H9 (cell line): Measurements from ENCODE around the gene SORBS1. TPM values are rescaled to one million over a fixed set of nuclear protein-coding genes. Genes with fewer than 3 reads are reported as not detected.

Experiments used
- DNase-seq: peaks from one replicate; pipeline ENCODE4 v3.0.0-alpha.2; 2017
- H2AFZ ChIP-seq: one replicate; pipeline ENCODE4 v1.6.1; 2013; ENCODE audit warnings: mild to moderate bottlenecking, low read length, control low read depth, moderate library complexity
- H2AK5ac ChIP-seq: 2 replicates; pipeline ENCODE4 v1.6.1; 2013; ENCODE audit warnings: low read length, control low read depth, mixed read lengths; ENCODE audit not compliant: insufficient read length
- H2BK120ac ChIP-seq: one replicate; pipeline ENCODE4 v1.6.1; 2013; ENCODE audit warnings: low read depth, mild to moderate bottlenecking, low read length, control low read depth, inconsistent platforms; ENCODE audit not compliant: poor library complexity, severe bottlenecking
- H2BK12ac ChIP-seq: 2 replicates; pipeline ENCODE4 v1.6.1; 2013; ENCODE audit warnings: low read length, control low read depth, mixed read lengths, low read depth; ENCODE audit not compliant: insufficient read length
- H2BK15ac ChIP-seq: 2 replicates; pipeline ENCODE4 v1.6.1; 2013; ENCODE audit warnings: low read depth, low read length, control low read depth
- H2BK20ac ChIP-seq: one replicate; pipeline ENCODE4 v1.6.1; 2013; ENCODE audit warnings: low read depth, mild to moderate bottlenecking, low read length, control low read depth, inconsistent platforms; ENCODE audit not compliant: poor library complexity, severe bottlenecking
- H2BK5ac ChIP-seq: 2 replicates; pipeline ENCODE4 v1.6.1; 2013; ENCODE audit warnings: low read length, control low read depth, mixed read lengths; ENCODE audit not compliant: insufficient read length
- H3K14ac ChIP-seq: 2 replicates; pipeline ENCODE4 v1.6.1; 2013; ENCODE audit warnings: low read length, control low read depth; ENCODE audit not compliant: insufficient read depth
- H3K18ac ChIP-seq: 2 replicates; pipeline ENCODE4 v1.6.1; 2013; ENCODE audit warnings: low read depth, mild to moderate bottlenecking, mixed read lengths, low read length, control low read depth; ENCODE audit not compliant: insufficient read length
- H3K23ac ChIP-seq: 2 replicates; pipeline ENCODE4 v1.6.1; 2013; ENCODE audit warnings: low read length, control low read depth, mixed read lengths, low read depth; ENCODE audit not compliant: insufficient read length
- H3K23me2 ChIP-seq: 2 replicates; pipeline ENCODE4 v1.6.1; 2013; ENCODE audit warnings: low read depth, mild to moderate bottlenecking, mixed read lengths, low read length, control low read depth; ENCODE audit not compliant: insufficient read length, poor library complexity, severe bottlenecking
- H3K27ac ChIP-seq: 2 replicates; pipeline ENCODE4 v1.5.1; 2013; ENCODE audit warnings: low read length, control low read depth, mixed read lengths, low read depth; ENCODE audit not compliant: insufficient read length
- H3K27me3 ChIP-seq: 2 replicates; pipeline ENCODE4 v1.6.1; 2013; ENCODE audit warnings: low read length, control low read depth, inconsistent platforms; ENCODE audit not compliant: insufficient read depth
- H3K4ac ChIP-seq: 2 replicates; pipeline ENCODE4 v1.6.1; 2013; ENCODE audit warnings: low read depth, mild to moderate bottlenecking, control low read depth, inconsistent platforms, low read length, moderate library complexity
- H3K4me1 ChIP-seq: 2 replicates; pipeline ENCODE4 v1.6.1; 2013; ENCODE audit warnings: low read length, control low read depth, inconsistent platforms; ENCODE audit not compliant: insufficient read depth
- H3K4me2 ChIP-seq: 2 replicates; pipeline ENCODE4 v1.6.1; 2013; ENCODE audit warnings: low read length, control low read depth, mixed read lengths; ENCODE audit not compliant: insufficient read length, insufficient read depth
- H3K56ac ChIP-seq: 2 replicates; pipeline ENCODE4 v1.6.1; 2013; ENCODE audit warnings: low read depth, mild to moderate bottlenecking, mixed read lengths, low read length, control low read depth; ENCODE audit not compliant: insufficient read length
- H3K79me1 ChIP-seq: 2 replicates; pipeline ENCODE4 v1.6.1; 2013; ENCODE audit warnings: low read depth, mild to moderate bottlenecking, moderate library complexity, low read length, control low read depth, inconsistent platforms; ENCODE audit not compliant: insufficient read depth, poor library complexity, severe bottlenecking
- H3K79me2 ChIP-seq: 2 replicates; pipeline ENCODE4 v1.6.1; 2013; ENCODE audit warnings: low read length, control low read depth, inconsistent platforms; ENCODE audit not compliant: insufficient read depth
- H3K9ac ChIP-seq: 2 replicates; pipeline ENCODE4 v1.6.1; 2013; ENCODE audit warnings: low read length, control low read depth, mixed read lengths; ENCODE audit not compliant: insufficient read length; ENCODE audit errors: extremely low read depth
- H3K9me3 ChIP-seq: one replicate; pipeline ENCODE4 v1.6.1; 2013; ENCODE audit warnings: low read depth, low read length, inconsistent platforms; ENCODE audit not compliant: control insufficient read depth
- H3T11ph ChIP-seq: one replicate; pipeline ENCODE4 v1.6.1; 2013; ENCODE audit warnings: mild to moderate bottlenecking, low read length, control low read depth, inconsistent platforms
- H4K20me1 ChIP-seq: one replicate; pipeline ENCODE4 v1.6.1; 2013; ENCODE audit not compliant: control insufficient read depth, insufficient read length, insufficient read depth
- H4K5ac ChIP-seq: 2 replicates; pipeline ENCODE4 v1.6.1; 2013; ENCODE audit warnings: low read depth, mild to moderate bottlenecking, mixed read lengths, low read length, control low read depth; ENCODE audit not compliant: insufficient read length
- H4K8ac ChIP-seq: replicated peaks from 2 replicates; pipeline ENCODE4 v1.6.1; 2013; ENCODE audit warnings: low read length, control low read depth, mixed read lengths, low read depth; ENCODE audit not compliant: insufficient read length
- H4K91ac ChIP-seq: 2 replicates; pipeline ENCODE4 v1.6.1; 2013; ENCODE audit warnings: low read depth, mild to moderate bottlenecking, moderate library complexity, mixed read lengths, low read length, control low read depth; ENCODE audit not compliant: insufficient read length
- H3K27ac Mint-ChIP-seq, 3 experiments: 2 replicates in 2 of 3; 3 replicates in 1 of 3; pipeline ENCODE4 v1.8.0; 2020 to 2021; ENCODE audit warnings: mixed read lengths in 3 of 3, mild to moderate bottlenecking in 1 of 3, moderate library complexity in 1 of 3
- H3K27me3 Mint-ChIP-seq: 2 replicates; pipeline ENCODE4 v1.8.0; 2021; ENCODE audit warnings: low read depth, mild to moderate bottlenecking, moderate library complexity, mixed read lengths
- H3K36me3 Mint-ChIP-seq, 3 experiments: 2 replicates in 2 of 3; 3 replicates in 1 of 3; pipeline ENCODE4 v1.8.0; 2020 to 2021; ENCODE audit warnings: low read depth in 3 of 3, mixed read lengths in 3 of 3; ENCODE audit not compliant: insufficient read depth in 1 of 3
- H3K4me1 Mint-ChIP-seq, 2 experiments: 2 replicates each; pipeline ENCODE4 v1.8.0; 2020; ENCODE audit warnings: mixed read lengths in 2 of 2
- H3K4me3 Mint-ChIP-seq, 2 experiments: 2 replicates in 1 of 2; 3 replicates in 1 of 2; pipeline ENCODE4 v1.8.0; 2020 to 2021; ENCODE audit warnings: mild to moderate bottlenecking in 2 of 2, mixed read lengths in 2 of 2, moderate library complexity in 1 of 2
- H3K9me3 Mint-ChIP-seq, 2 experiments: 2 replicates in 1 of 2; 3 replicates in 1 of 2; pipeline ENCODE4 v1.8.0; 2020; ENCODE audit warnings: mild to moderate bottlenecking in 2 of 2, mixed read lengths in 2 of 2, moderate library complexity in 1 of 2
- CTCF ChIP-seq: fragments of 200-600 bp; sonication (generic); conservative IDR thresholded peaks from 3 replicates; pipeline ENCODE4 v1.8.0; 2021; ENCODE audit warnings: antibody characterized with exemption, mild to moderate bottlenecking
- WGBS: extraction: QIAGEN DNeasy Blood & Tissue Kit; methylation state at CpG from one replicate; pipeline ENCODE4 v1.1.7; 2013; ENCODE audit warnings: missing lambda C conversion rate, low lambda C conversion rate, mixed read lengths; ENCODE audit not compliant: insufficient read length; ENCODE audit errors: extremely low coverage; 5-methylcytosine and 5-hydroxymethylcytosine counted together
- total RNA-seq: library from RNA; stranded (reverse); gene quantifications from 2 replicates; pipeline ENCODE4 v1.2.1, GENCODE V29; 2021

Gene SORBS1
- total RNA-seq, 1 experiment from 2014 or later = 24.3 TPM

- no peak for DNase-seq
- Histone ChIP-seq H3K9ac (no peak overlapping the region), H3K56ac (no peak overlapping the region), H2BK120ac (no peak overlapping the region), H3K27me3 (no peaks in the 10 kb centered on the region), H3K4ac (no peak overlapping the region), H2AFZ (no peak overlapping the region), H4K91ac (no peak overlapping the region), H2BK12ac (no peak overlapping the region), H3K14ac (no peak overlapping the region), H4K5ac (no peak overlapping the region), H2BK20ac (no peak overlapping the region), H3K18ac (no peak overlapping the region), H2BK15ac (no peak overlapping the region), H3K79me2 (no peaks in the 10 kb centered on the region), H3K9me3 (no peaks in the 10 kb centered on the region), H3K23me2 (no peaks in the 10 kb centered on the region), H2AK5ac (no peak overlapping the region), H4K8ac (no peak overlapping the region), H3K4me2 (no peak overlapping the region), H3K27ac (no peak overlapping the region), H2BK5ac (no peak overlapping the region), H4K20me1 (no peaks in the 10 kb centered on the region), H3K79me1 (no peaks in the 10 kb centered on the region), H3K23ac (no peak overlapping the region), H3K4me1 (no peaks in the 10 kb centered on the region), H3T11ph (no peak overlapping the region)
- H3K27me3 Mint-ChIP-seq = peaks cover 18% of the 10 kb centered on the region
- WGBS = no CpG with 5 or more reads among the region's 5 CpGs
- H3K4me3 Mint-ChIP-seq = no peak overlapping the region
- H3K36me3 Mint-ChIP-seq = peaks cover 0 to 9% (median 3%) of the 10 kb centered on the region in 3 experiments; a peak in 4 of 7 replicates
- no peak overlapping the region for H3K27ac Mint-ChIP-seq
- TF ChIP-seq CTCF = no peak
- H3K9me3 Mint-ChIP-seq = no peaks in the 10 kb centered on the region
- H3K4me1 Mint-ChIP-seq = peaks cover 22 to 27% of the 10 kb centered on the region in 2 experiments
Observed at GRCh38 chr10:95327367-95327766, 233.8 kb downstream of the SORBS1 start.
